IPS-18c (cell line): ENCODE results near the gene PPP1R13B.

Experiments used
- H3K4me3 ChIP-seq: 2 replicates; pipeline ENCODE4 v1.7.0; 2013; ENCODE audit warnings: low read depth, mild to moderate bottlenecking, low read length, moderate library complexity; ENCODE audit not compliant: insufficient read depth
- H3K9me3 ChIP-seq: one replicate; pipeline ENCODE4 v1.6.1; 2013; ENCODE audit warnings: mild to moderate bottlenecking, low read length, moderate library complexity; ENCODE audit not compliant: control insufficient read depth, insufficient read depth

The PPP1R13B gene

GRCh38 chr14:103707329-103708263 lies 139.8 kb downstream of the PPP1R13B start:
- Histone ChIP-seq H3K4me3 (no peak overlapping the region), H3K9me3 (no peaks in the 10 kb centered on the region)

- no peaks in the 10 kb centered on the region for H3K9me3 ChIP-seq
- no peak overlapping the region for H3K4me3 ChIP-seq
These were observed 140.6 kb downstream of the PPP1R13B start for GRCh38 chr14:103706551-103707328.

GRCh38 chr14:103705504-103706284 lies 141.7 kb downstream of the PPP1R13B start:
- H3K9me3 ChIP-seq: no peaks in the 10 kb centered on the region
- H3K4me3 ChIP-seq: no peak overlapping the region

GRCh38 chr14:103705118-103705503 lies 142.3 kb downstream of the PPP1R13B start:
- Histone ChIP-seq H3K4me3 (no peak overlapping the region), H3K9me3 (no peaks in the 10 kb centered on the region)

GRCh38 chr14:103704708-103705107 lies 142.7 kb downstream of the PPP1R13B start:
- H3K9me3 ChIP-seq: no peaks in the 10 kb centered on the region
- H3K4me3 ChIP-seq: no peak overlapping the region

- Histone ChIP-seq H3K9me3 (no peaks in the 10 kb centered on the region), H3K4me3 (no peak overlapping the region)
These were observed 143.7 kb downstream of the PPP1R13B start for GRCh38 chr14:103703433-103704385.

GRCh38 chr14:103702497-103703432 lies 144.6 kb downstream of the PPP1R13B start:
- H3K4me3 ChIP-seq: no peak overlapping the region
- H3K9me3 ChIP-seq: no peaks in the 10 kb centered on the region

GRCh38 chr14:103702095-103702494 lies 145.3 kb downstream of the PPP1R13B start:
- Histone ChIP-seq H3K9me3 (no peaks in the 10 kb centered on the region), H3K4me3 (no peak overlapping the region)

GRCh38 chr14:103700753-103701490 lies 146.5 kb downstream of the PPP1R13B start:
- Histone ChIP-seq H3K9me3 (no peaks in the 10 kb centered on the region), H3K4me3 (no peak overlapping the region)

- H3K4me3 ChIP-seq: no peak overlapping the region
- no peaks in the 10 kb centered on the region for H3K9me3 ChIP-seq
These were observed 147.2 kb downstream of the PPP1R13B start for GRCh38 chr14:103699901-103700752.

GRCh38 chr14:103699261-103699661 lies 148.1 kb downstream of the PPP1R13B start:
- no peak overlapping the region for H3K4me3 ChIP-seq
- H3K9me3 ChIP-seq: no peaks in the 10 kb centered on the region

GRCh38 chr14:103698380-103699260 lies 148.8 kb downstream of the PPP1R13B start:
- Histone ChIP-seq H3K4me3 (no peak overlapping the region), H3K9me3 (no peaks in the 10 kb centered on the region)

GRCh38 chr14:103697603-103698379 lies 149.6 kb downstream of the PPP1R13B start:
- H3K9me3 ChIP-seq: no peaks in the 10 kb centered on the region
- no peak overlapping the region for H3K4me3 ChIP-seq
